Measurements from ENCODE around the gene TAS2R60.
"Not testable (repeated sequence)": the region's sequence is repeated elsewhere in the genome, so short reads cannot be mapped to it uniquely, and the experiment has no call there.

DNA sequence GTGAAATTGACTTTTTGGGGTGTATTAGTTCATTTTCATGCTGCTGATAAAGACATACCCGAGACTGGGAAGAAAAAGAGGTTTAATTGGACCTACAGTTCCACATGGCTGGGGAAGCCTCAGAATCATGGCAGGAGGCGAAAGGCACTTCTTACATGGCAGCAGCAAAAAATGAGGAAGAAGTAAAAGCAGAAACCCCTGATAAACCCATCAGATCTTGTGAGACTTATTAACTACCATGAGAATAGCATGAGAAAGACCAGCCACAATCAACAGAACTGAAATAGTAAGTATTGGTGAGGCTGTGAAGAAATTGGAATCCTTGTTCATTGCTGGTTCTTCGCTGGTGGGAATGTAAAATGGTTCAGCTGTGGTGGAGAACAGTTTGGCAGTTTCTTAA, 43.0 kb downstream of the TAS2R60 start:
- TF ChIP-seq U2AF2 (optimal IDR thresholded peaks at IDR 0.05; ENCODE audit: low read depth, low read length); SMAD4 (CRISPR knock-in tag; conservative IDR thresholded peaks at IDR 0.05); ZFP30 (CRISPR knock-in tag; IDR thresholded peaks at IDR 0.05; ENCODE audit: borderline replicate concordance); EP300 (IDR thresholded peaks at IDR 0.05; ENCODE audit: low read length); SOX6 (IDR thresholded peaks at IDR 0.05); POLR2A (conservative IDR thresholded peaks at IDR 0.05); ETV6 (IDR thresholded peaks at IDR 0.05; ENCODE audit: borderline replicate concordance in 1 of 2, low read depth in 2 of 2, low read length in 1 of 2); ETV6 (CRISPR knock-in tag; IDR thresholded peaks at IDR 0.05; ENCODE audit: borderline replicate concordance); CHD4 (IDR thresholded peaks at IDR 0.05; ENCODE audit: insufficient read depth, insufficient replicate concordance, low read depth, low read length, poor library complexity, severe bottlenecking): not testable (repeated sequence)
- TF ChIP-seq, protein P1, sequence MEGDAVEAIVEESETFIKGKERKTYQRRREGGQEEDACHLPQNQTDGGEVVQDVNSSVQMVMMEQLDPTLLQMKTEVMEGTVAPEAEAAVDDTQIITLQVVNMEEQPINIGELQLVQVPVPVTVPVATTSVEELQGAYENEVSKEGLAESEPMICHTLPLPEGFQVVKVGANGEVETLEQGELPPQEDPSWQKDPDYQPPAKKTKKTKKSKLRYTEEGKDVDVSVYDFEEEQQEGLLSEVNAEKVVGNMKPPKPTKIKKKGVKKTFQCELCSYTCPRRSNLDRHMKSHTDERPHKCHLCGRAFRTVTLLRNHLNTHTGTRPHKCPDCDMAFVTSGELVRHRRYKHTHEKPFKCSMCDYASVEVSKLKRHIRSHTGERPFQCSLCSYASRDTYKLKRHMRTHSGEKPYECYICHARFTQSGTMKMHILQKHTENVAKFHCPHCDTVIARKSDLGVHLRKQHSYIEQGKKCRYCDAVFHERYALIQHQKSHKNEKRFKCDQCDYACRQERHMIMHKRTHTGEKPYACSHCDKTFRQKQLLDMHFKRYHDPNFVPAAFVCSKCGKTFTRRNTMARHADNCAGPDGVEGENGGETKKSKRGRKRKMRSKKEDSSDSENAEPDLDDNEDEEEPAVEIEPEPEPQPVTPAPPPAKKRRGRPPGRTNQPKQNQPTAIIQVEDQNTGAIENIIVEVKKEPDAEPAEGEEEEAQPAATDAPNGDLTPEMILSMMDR (IDR thresholded peaks at IDR 0.05 in 2 of 3, conservative IDR thresholded peaks at IDR 0.05 in 1 of 3; ENCODE audit: insufficient read depth in 2 of 3, low read depth in 1 of 3, low read length in 3 of 3), result not testable (repeated sequence)
- TF ChIP-seq, protein P2, sequence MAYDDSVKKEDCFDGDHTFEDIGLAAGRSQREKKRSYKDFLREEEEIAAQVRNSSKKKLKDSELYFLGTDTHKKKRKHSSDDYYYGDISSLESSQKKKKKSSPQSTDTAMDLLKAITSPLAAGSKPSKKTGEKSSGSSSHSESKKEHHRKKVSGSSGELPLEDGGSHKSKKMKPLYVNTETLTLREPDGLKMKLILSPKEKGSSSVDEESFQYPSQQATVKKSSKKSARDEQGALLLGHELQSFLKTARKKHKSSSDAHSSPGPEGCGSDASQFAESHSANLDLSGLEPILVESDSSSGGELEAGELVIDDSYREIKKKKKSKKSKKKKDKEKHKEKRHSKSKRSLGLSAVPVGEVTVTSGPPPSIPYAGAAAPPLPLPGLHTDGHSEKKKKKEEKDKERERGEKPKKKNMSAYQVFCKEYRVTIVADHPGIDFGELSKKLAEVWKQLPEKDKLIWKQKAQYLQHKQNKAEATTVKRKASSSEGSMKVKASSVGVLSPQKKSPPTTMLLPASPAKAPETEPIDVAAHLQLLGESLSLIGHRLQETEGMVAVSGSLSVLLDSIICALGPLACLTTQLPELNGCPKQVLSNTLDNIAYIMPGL (CRISPR knock-in tag; IDR thresholded peaks at IDR 0.05), result not testable (repeated sequence)
- TF ChIP-seq, protein P3, sequence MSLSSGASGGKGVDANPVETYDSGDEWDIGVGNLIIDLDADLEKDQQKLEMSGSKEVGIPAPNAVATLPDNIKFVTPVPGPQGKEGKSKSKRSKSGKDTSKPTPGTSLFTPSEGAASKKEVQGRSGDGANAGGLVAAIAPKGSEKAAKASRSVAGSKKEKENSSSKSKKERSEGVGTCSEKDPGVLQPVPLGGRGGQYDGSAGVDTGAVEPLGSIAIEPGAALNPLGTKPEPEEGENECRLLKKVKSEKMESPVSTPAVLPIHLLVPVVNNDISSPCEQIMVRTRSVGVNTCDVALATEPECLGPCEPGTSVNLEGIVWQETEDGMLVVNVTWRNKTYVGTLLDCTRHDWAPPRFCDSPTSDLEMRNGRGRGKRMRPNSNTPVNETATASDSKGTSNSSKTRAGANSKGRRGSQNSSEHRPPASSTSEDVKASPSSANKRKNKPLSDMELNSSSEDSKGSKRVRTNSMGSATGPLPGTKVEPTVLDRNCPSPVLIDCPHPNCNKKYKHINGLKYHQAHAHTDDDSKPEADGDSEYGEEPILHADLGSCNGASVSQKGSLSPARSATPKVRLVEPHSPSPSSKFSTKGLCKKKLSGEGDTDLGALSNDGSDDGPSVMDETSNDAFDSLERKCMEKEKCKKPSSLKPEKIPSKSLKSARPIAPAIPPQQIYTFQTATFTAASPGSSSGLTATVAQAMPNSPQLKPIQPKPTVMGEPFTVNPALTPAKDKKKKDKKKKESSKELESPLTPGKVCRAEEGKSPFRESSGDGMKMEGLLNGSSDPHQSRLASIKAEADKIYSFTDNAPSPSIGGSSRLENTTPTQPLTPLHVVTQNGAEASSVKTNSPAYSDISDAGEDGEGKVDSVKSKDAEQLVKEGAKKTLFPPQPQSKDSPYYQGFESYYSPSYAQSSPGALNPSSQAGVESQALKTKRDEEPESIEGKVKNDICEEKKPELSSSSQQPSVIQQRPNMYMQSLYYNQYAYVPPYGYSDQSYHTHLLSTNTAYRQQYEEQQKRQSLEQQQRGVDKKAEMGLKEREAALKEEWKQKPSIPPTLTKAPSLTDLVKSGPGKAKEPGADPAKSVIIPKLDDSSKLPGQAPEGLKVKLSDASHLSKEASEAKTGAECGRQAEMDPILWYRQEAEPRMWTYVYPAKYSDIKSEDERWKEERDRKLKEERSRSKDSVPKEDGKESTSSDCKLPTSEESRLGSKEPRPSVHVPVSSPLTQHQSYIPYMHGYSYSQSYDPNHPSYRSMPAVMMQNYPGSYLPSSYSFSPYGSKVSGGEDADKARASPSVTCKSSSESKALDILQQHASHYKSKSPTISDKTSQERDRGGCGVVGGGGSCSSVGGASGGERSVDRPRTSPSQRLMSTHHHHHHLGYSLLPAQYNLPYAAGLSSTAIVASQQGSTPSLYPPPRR (CRISPR knock-in tag; IDR thresholded peaks at IDR 0.05; ENCODE audit: borderline replicate concordance), result not testable (repeated sequence)
